Measurements from ENCODE around the gene ALKBH3.

Gene ALKBH3

GRCh38 chr11:43921561-43922294 lies 41.1 kb downstream of the ALKBH3 start:
- no peak for DNase-seq (ENCODE audit: low read depth in 3 of 3, low spot score in 1 of 3)

- no peak for DNase-seq (ENCODE audit: low read depth in 3 of 3, low spot score in 1 of 3)
Observed at GRCh38 chr11:43922295-43922648, 41.6 kb downstream of the ALKBH3 start.

- DNase-seq (ENCODE audit: low read depth in 3 of 3, low spot score in 1 of 3) = no peak
Observed at GRCh38 chr11:43922744-43923405, 42.2 kb downstream of the ALKBH3 start.

- DNase-seq (ENCODE audit: low read depth in 3 of 3, low spot score in 1 of 3) = no peak
Observed at GRCh38 chr11:43923406-43924111, 42.9 kb downstream of the ALKBH3 start.

- DNase-seq (ENCODE audit: low read depth in 3 of 3, low spot score in 1 of 3) = no peak
Observed at GRCh38 chr11:43924112-43924855, 43.7 kb downstream of the ALKBH3 start.

GRCh38 chr11:43925063-43925931 lies 44.7 kb downstream of the ALKBH3 start:
- DNase-seq (ENCODE audit: low read depth in 3 of 3, low spot score in 1 of 3) = no peak

- DNase-seq (ENCODE audit: low read depth in 3 of 3, low spot score in 1 of 3) = no peak
Observed at GRCh38 chr11:43925932-43926505, 45.4 kb downstream of the ALKBH3 start.

- no peak for DNase-seq (ENCODE audit: low read depth in 3 of 3, low spot score in 1 of 3)
Observed at GRCh38 chr11:43927070-43927469, 46.4 kb downstream of the ALKBH3 start.

- DNase-seq (ENCODE audit: low read depth in 3 of 3, low spot score in 1 of 3) = no peak
Observed at GRCh38 chr11:43927925-43928707, 47.5 kb downstream of the ALKBH3 start.

- no peak for DNase-seq (ENCODE audit: low read depth in 3 of 3, low spot score in 1 of 3)
Observed at GRCh38 chr11:43928721-43929120, 48.1 kb downstream of the ALKBH3 start.

- DNase-seq (ENCODE audit: low read depth in 3 of 3, low spot score in 1 of 3) = no peak
Observed at GRCh38 chr11:43930868-43931716, 50.5 kb downstream of the ALKBH3 start.

GRCh38 chr11:43931717-43932039 lies 51.0 kb downstream of the ALKBH3 start:
- no peak for DNase-seq (ENCODE audit: low read depth in 3 of 3, low spot score in 1 of 3)

GRCh38 chr11:43933226-43933607 lies 52.6 kb downstream of the ALKBH3 start:
- no peak for DNase-seq (ENCODE audit: low read depth in 3 of 3, low spot score in 1 of 3)

GRCh38 chr11:43933608-43934551 lies 53.2 kb downstream of the ALKBH3 start:
- no peak for DNase-seq (ENCODE audit: low read depth in 3 of 3, low spot score in 1 of 3)

GRCh38 chr11:43934601-43935423 lies 54.2 kb downstream of the ALKBH3 start:
- no peak for DNase-seq (ENCODE audit: low read depth in 3 of 3, low spot score in 1 of 3)

- DNase-seq (ENCODE audit: low read depth in 3 of 3, low spot score in 1 of 3) = no peak
Observed at GRCh38 chr11:43935424-43935979, 54.9 kb downstream of the ALKBH3 start.

All from stimulated activated CD4-positive, alpha-beta T cell treated with anti-CD3 and anti-CD28 coated beads, TNF-alpha, amount 100 ng/mL, for 1 hour (primary cell).